HG03196 (cell line): ENCODE results near the gene IFNL4.
"Not testable (repeated sequence)": the region's sequence is repeated elsewhere in the genome, so short reads cannot be mapped to it uniquely, and the experiment has no call there.

Experiments used
- ATAC-seq: cut with Tn5 transposase; IDR thresholded peaks from one replicate; pipeline ENCODE4 v1.9.1; 2021; ENCODE audit not compliant: unreplicated experiment

The IFNL4 gene

GRCh38 chr19:39257227-39257626, 8.6 kb upstream of the IFNL4 start:
- ATAC-seq = no peak

GRCh38 chr19:39254531-39255345, 6.1 kb upstream of the IFNL4 start:
- no peak for ATAC-seq

DNA sequence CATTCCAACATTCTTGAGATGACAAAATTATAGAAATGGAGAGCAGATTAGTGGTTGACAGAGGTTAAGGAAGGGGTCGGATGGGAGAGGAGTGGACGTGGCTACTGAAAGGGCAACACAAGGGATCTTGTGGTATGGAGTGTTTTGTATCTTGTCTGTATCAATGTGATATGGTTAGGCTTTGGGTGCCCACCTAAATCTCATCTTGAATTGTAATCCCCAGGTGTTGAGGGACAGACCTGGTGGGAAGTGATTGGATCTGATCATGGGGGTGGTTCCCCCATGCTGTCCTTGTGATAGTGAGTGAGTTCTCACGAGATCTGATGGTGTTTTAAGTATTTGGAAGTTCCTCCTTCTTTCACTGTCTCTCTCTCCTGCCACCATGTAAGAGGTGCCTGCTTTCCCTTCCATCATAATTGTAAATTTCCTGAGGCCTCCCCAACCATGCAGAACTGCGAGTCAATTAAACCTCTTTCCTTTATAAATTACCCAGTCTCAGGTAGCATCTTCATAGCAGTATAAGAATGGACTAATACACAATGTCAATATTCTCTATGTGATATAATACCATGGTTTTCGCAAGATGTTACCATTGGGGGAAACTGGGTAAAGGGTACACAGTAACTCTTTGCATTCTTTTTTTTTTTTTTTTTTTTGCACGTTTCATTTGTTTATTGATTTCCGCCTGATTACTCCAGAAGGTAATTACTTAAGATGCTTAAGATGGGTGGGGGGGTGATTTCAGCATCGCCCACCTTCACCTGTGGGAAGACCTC, 4.9 kb upstream of the IFNL4 start:
- ATAC-seq = no peak

- no peak for ATAC-seq
Observed at GRCh38 chr19:39252458-39252857, 3.8 kb upstream of the IFNL4 start.

DNA sequence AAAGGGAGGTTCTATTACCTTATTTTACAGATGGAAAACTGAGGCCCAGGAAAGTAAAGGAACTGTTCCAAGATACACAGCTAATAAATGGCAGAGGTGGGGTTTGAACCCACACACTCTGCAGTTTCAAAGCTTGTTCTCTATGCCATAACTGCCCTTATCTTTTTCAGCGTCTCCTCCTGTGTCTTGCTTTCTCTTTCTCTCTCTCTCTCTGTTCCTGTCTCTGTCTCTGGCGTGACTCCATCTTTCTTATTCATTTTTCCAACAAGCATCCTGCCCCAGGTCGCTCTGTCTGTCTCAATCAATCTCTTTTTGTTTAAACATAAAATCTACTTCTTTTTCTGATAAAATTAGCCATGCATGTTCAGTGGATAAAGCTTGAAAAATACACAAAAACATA, 3.2 kb upstream of the IFNL4 start:
- no peak for ATAC-seq

DNA sequence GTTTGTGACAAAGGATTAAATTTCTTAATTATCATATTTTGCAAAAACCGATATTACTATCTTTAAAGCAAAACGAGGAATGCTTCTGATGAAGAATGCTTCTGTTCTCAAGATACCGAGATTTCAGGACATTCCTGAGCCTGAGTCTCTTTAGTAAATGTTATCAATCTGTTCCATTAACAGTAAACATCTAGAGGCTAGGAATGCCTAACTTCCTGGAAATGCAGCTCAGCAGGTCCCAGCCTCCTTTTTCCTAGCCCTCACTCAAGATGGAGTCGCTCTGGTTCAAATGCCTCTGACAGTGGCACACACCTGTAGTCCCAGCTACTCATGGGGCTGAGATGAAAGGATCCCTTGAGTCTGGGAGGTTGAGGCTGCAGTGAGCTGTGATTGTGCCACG, 2.4 kb upstream of the IFNL4 start:
- ATAC-seq = no peak

DNA sequence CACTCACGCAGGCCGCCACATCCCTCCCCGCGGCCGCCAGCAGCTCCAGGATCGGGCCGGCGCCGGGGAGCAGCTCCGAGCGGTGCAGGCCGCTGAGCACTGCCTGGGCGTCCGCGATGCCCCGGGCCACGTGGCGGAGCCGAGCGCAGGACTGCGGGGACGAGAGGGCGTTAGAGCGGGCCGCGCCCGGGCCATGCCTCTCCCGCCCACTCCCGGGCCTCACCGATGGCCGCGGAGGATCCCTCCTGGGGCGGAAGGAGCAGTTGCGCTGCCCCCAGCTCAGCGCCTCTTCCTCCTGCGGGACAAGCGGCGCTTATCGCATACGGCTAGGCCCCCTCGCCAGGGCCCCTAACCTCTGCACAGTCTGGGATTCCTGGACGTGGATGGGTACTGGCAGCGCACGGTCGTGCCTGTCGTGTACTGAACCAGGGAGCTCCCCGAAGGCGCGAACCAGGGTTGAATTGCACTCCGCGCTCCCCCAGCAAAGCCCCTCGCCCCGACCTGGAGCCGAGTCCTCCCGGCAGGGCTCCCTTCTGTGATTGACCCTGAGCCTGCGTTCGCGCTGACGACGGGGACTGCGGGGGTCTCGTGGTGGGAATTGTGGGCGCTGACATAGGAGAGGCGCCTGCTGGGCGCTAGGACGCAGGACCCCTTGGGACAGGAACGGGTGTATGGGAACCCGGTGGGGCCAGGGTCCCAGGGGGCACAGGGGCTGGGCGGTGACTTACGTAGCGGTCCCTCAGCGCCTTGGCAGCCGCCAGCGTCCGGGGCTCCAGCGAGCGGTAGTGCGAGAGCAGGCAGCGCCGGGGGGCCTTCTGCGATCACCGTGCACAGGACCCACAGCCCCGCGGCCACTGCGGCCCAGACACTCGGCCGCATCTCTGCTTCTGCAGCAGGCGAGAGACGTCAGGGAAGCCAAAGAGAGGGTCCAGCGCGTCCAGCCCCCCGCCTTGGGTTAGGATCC, 673 bp downstream of the IFNL4 start:
- no peak for ATAC-seq

- ATAC-seq = no peak
Observed at GRCh38 chr19:39246951-39247669, 1.5 kb downstream of the IFNL4 start.

DNA sequence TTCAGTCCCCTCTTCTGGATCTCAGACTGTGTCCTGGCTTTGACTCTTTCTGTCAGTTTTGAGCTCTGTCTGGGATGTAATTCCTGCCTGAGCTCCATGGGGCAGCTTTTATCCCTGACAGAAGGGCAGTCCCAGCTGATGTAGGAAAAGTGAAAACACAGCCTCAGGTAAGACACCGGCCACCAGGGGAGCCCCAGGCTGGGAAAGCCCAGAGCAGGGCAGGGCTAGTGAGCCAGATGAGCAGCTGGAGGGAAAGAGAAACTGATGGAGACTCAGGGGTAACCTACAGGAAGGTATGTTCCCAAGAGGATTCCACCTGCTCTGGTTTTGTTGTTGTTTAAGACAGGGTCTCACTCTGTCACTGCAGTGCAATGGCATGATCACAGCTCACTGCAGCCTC, 3.5 kb downstream of the IFNL4 start:
- ATAC-seq = not testable (repeated sequence)

- ATAC-seq = not testable (repeated sequence)
Observed at GRCh38 chr19:39244410-39245100, 4.1 kb downstream of the IFNL4 start, which contains the start of gene IFNL3. TSS of gene IFNL3 (minus strand) at chr19:39245006. CDS start at chr19:39244967, 39 bp downstream.

GRCh38 chr19:39243741-39244140, 4.9 kb downstream of the IFNL4 start:
- ATAC-seq = not testable (repeated sequence)

- no peak for ATAC-seq
Observed at GRCh38 chr19:39240421-39240820, 8.2 kb downstream of the IFNL4 start.

GRCh38 chr19:39238944-39239343, 9.7 kb downstream of the IFNL4 start:
- ATAC-seq = no peak

- ATAC-seq = no peak
Observed at GRCh38 chr19:39238209-39238608, 10.4 kb downstream of the IFNL4 start.

GRCh38 chr19:39237200-39238184, 11.2 kb downstream of the IFNL4 start:
- peak; percentile 52 for ATAC-seq

GRCh38 chr19:39236527-39236926, 12.1 kb downstream of the IFNL4 start:
- no peak for ATAC-seq

- ATAC-seq = no peak
Observed at GRCh38 chr19:39232708-39233107, 15.9 kb downstream of the IFNL4 start.

DNA sequence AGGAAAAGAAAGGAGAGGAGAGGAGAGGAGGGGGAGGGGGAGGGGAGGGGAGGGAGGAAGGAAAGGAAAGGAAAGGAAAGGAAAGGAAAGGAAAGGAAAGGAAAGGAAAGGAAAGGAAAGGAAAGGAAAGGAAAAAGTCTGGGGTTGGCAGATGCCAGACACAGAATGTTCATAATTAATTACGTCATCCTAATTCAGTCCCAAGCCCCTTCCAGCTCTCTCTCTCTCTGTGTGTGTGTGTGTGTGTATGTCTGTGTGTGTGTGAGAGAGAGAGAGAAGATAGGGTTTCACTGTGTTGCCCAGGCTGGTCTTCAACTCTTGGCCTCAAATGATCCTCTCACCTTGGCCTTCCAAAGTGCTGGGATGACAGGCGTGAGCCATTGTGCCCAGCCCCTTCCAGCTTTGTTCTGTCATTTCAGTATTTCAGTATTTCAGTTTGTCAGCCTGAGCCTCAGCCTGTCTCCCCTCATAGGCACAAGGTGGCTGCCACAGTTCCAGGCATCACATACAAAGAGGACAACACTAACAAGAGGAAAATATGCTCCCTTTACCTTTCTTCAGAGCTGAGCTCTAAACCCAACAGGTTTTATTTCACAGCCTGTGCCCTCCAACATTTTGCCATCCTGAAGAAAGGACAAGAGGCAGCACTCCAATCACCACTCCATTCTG, 18.4 kb downstream of the IFNL4 start:
- no peak for ATAC-seq
